ENCODE data around the gene DRD4. TPM values are rescaled to one million over a fixed set of nuclear protein-coding genes. Genes with fewer than 3 reads are reported as not detected.

DRD4 gene
- total and polyA plus RNA-seq, 4 donors: 0.05 to 1.1 (median 0.35) TPM; not detected in 1

- no peak overlapping the region for H3K9ac ChIP-seq (ENCODE audit: insufficient read depth in 1 of 2, low read length in 2 of 2)
- H3K36me3 ChIP-seq (ENCODE audit: control insufficient read depth in 4 of 4, insufficient read depth in 4 of 4, low read length in 4 of 4): peaks cover 0 to 34% (median 6%) of the 10 kb centered on the region in 4 donors
- no peak overlapping the region for H3K27ac ChIP-seq (ENCODE audit: low read depth in 1 of 2, low read length in 1 of 2)
- H3K27me3 ChIP-seq (ENCODE audit: control insufficient read depth in 3 of 3, insufficient read depth in 3 of 3, low read length in 2 of 3): no peaks in the 10 kb centered on the region
- H3K9me3 ChIP-seq (ENCODE audit: control insufficient read depth in 4 of 4, insufficient read depth in 3 of 4, low read length in 3 of 4): no peaks in the 10 kb centered on the region
- TF ChIP-seq, protein P1, sequence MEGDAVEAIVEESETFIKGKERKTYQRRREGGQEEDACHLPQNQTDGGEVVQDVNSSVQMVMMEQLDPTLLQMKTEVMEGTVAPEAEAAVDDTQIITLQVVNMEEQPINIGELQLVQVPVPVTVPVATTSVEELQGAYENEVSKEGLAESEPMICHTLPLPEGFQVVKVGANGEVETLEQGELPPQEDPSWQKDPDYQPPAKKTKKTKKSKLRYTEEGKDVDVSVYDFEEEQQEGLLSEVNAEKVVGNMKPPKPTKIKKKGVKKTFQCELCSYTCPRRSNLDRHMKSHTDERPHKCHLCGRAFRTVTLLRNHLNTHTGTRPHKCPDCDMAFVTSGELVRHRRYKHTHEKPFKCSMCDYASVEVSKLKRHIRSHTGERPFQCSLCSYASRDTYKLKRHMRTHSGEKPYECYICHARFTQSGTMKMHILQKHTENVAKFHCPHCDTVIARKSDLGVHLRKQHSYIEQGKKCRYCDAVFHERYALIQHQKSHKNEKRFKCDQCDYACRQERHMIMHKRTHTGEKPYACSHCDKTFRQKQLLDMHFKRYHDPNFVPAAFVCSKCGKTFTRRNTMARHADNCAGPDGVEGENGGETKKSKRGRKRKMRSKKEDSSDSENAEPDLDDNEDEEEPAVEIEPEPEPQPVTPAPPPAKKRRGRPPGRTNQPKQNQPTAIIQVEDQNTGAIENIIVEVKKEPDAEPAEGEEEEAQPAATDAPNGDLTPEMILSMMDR (IDR thresholded peaks at IDR 0.05; ENCODE audit: control extremely low read depth, extremely low read depth): no peak
- peaks cover 0 to 4% (median 0%) of the 10 kb centered on the region in 5 donors for H3K4me1 ChIP-seq (ENCODE audit: control insufficient read depth in 5 of 5, insufficient read depth in 5 of 5, low read length in 5 of 5)
- no peak for DNase-seq
- 93 to 94% methylated on average over 19 of the region's 19 CpGs for WGBS, 2 donors
- no peak overlapping the region for H3K4me3 ChIP-seq
- ATAC-seq (ENCODE audit: insufficient read depth, low FRiP score): no peak
Measured at GRCh38 chr11:660681-661444, 23.8 kb downstream of the DRD4 start.

DNA sequence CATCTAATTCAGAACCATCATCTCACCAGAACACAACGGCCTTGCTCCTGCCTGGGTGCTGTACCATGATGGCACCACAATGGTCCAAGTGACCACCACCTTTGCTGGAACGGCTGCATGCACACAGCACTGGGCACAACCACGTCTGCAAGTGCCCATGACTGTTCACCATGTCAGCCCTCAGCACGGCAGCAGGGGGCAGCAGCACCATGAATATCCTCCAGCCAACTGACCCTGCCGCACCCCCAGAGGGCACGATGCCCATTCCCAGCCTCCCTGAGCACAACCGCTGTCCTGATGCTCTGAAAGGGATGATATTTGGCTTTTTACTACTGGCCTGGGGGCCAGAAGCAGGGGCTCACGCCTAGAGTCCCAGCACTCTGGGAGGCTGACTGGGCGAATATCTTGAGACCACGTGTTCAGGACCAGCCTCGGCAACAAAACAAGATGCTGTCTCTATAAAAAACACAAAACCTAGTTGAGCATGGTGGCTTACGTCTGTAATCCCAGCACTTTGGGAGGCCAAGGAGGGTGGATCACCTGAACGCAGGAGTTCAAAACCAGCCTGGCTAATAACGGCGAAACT lies 25.7 kb downstream of the DRD4 start:
- DNase-seq: peak; percentile 50 to 54 (median 52)
- Histone ChIP-seq H3K9ac (ENCODE audit: insufficient read depth in 1 of 2, low read length in 2 of 2) (no peak overlapping the region), H3K27ac (ENCODE audit: low read depth in 1 of 2, low read length in 1 of 2) (no peak overlapping the region), H3K4me1 (ENCODE audit: control insufficient read depth in 5 of 5, insufficient read depth in 5 of 5, low read length in 5 of 5) (peaks cover 0 to 7% (median 0%) of the 10 kb centered on the region in 5 donors), H3K27me3 (ENCODE audit: control insufficient read depth in 3 of 3, insufficient read depth in 3 of 3, low read length in 2 of 3) (no peaks in the 10 kb centered on the region), H3K4me3 (no peak overlapping the region), H3K9me3 (ENCODE audit: control insufficient read depth in 4 of 4, insufficient read depth in 3 of 4, low read length in 3 of 4) (no peaks in the 10 kb centered on the region), H3K36me3 (ENCODE audit: control insufficient read depth in 4 of 4, insufficient read depth in 4 of 4, low read length in 4 of 4) (peaks cover 0 to 30% (median 7%) of the 10 kb centered on the region in 4 donors)
- TF ChIP-seq, protein P1 (IDR thresholded peaks at IDR 0.05; ENCODE audit: control extremely low read depth, extremely low read depth): peak; percentile 49
- ATAC-seq (ENCODE audit: insufficient read depth, low FRiP score): peak; percentile 69
- WGBS, 2 donors: 63 to 68% methylated on average over 15 of the region's 15 CpGs

- H3K36me3 ChIP-seq (ENCODE audit: control insufficient read depth in 4 of 4, insufficient read depth in 4 of 4, low read length in 4 of 4): peaks cover 0 to 18% (median 3%) of the 10 kb centered on the region in 4 donors
- no peaks in the 10 kb centered on the region for H3K27me3 ChIP-seq (ENCODE audit: control insufficient read depth in 3 of 3, insufficient read depth in 3 of 3, low read length in 2 of 3)
- no peak for ATAC-seq (ENCODE audit: insufficient read depth, low FRiP score)
- 89 to 93% methylated on average over 14 to 15 of the region's 15 CpGs for WGBS, 2 donors
- H3K4me1 ChIP-seq (ENCODE audit: control insufficient read depth in 5 of 5, insufficient read depth in 5 of 5, low read length in 5 of 5): peaks cover 0 to 7% (median 0%) of the 10 kb centered on the region in 5 donors
- H3K27ac ChIP-seq (ENCODE audit: low read depth in 1 of 2, low read length in 1 of 2): no peak overlapping the region
- no peaks in the 10 kb centered on the region for H3K9me3 ChIP-seq (ENCODE audit: control insufficient read depth in 4 of 4, insufficient read depth in 3 of 4, low read length in 3 of 4)
- peak in 2 of 3 donors; percentile 48 to 65 for DNase-seq
- TF ChIP-seq, protein P1 (IDR thresholded peaks at IDR 0.05; ENCODE audit: control extremely low read depth, extremely low read depth): no peak
- H3K4me3 ChIP-seq: no peak overlapping the region
- no peak overlapping the region for H3K9ac ChIP-seq (ENCODE audit: insufficient read depth in 1 of 2, low read length in 2 of 2)
Measured at GRCh38 chr11:665062-665703, 28.1 kb downstream of the DRD4 start.

Data from lung (tissue), 12 donors.